BJ (cell line): Measurements from ENCODE around the gene MORC1. TPM values are rescaled to one million over a fixed set of nuclear protein-coding genes. Genes with fewer than 3 reads are reported as not detected.

Experiments
- CTCF ChIA-PET: fragments of 350-600 bp; formaldehyde crosslinking; extraction: SDS; loops from one replicate; lab custom pipeline; 2021; ENCODE audit warnings: antibody characterized with exemption, inconsistent platforms; lab: Yijun Ruan, JAX
- POLR2A ChIA-PET: fragments of 300-600 bp; sonication (Branson Sonifier 250); formaldehyde crosslinking; extraction: SDS; loops from one replicate; lab custom pipeline; 2021; ENCODE audit warnings: antibody characterized with exemption; lab: Charles Lee
- DNase-seq: peaks from one replicate; pipeline ENCODE4 v3.0.0-alpha.2; 2011; ENCODE audit warnings: low read depth
- H3K27me3 ChIP-seq: 2 replicates; pipeline ENCODE4 v1.6.0; 2011; ENCODE audit warnings: low read length; ENCODE audit not compliant: control insufficient read depth, insufficient read depth
- H3K36me3 ChIP-seq: 2 replicates; pipeline ENCODE4 v1.5.1; 2011; ENCODE audit warnings: low read length; ENCODE audit not compliant: control insufficient read depth, insufficient read depth
- H3K4me3 ChIP-seq: 2 replicates; pipeline ENCODE4 v1.5.1; 2011; ENCODE audit warnings: low read depth, mild to moderate bottlenecking, control low read depth, low read length
- polyA plus RNA-seq: library from polyadenylated mRNA; depleted of rRNA; stranded (reverse); fragments of >200 nt; gene quantifications from 2 replicates; pipeline ENCODE4 v1.2.3, GENCODE V29; 2011
- TF ChIP-seq, protein P1 (sequence below): IDR thresholded peaks from 2 replicates; pipeline ENCODE4 v1.5.1; 2011; ENCODE audit warnings: low read depth, mild to moderate bottlenecking, control low read depth, inconsistent platforms, low read length, moderate library complexity; ENCODE audit not compliant: insufficient read depth

Gene MORC1
- polyA plus RNA-seq, 1 experiment = not detected

GRCh38 chr3:109045271-109046040 lies 72.5 kb downstream of the MORC1 start:
- CTCF ChIA-PET = no interaction called here
- no peaks in the 10 kb centered on the region for H3K27me3 ChIP-seq
- no peak overlapping the region for H3K4me3 ChIP-seq
- H3K36me3 ChIP-seq = no peaks in the 10 kb centered on the region
- DNase-seq = no peak
- POLR2A ChIA-PET = no interaction called here
- TF ChIP-seq, protein P1, sequence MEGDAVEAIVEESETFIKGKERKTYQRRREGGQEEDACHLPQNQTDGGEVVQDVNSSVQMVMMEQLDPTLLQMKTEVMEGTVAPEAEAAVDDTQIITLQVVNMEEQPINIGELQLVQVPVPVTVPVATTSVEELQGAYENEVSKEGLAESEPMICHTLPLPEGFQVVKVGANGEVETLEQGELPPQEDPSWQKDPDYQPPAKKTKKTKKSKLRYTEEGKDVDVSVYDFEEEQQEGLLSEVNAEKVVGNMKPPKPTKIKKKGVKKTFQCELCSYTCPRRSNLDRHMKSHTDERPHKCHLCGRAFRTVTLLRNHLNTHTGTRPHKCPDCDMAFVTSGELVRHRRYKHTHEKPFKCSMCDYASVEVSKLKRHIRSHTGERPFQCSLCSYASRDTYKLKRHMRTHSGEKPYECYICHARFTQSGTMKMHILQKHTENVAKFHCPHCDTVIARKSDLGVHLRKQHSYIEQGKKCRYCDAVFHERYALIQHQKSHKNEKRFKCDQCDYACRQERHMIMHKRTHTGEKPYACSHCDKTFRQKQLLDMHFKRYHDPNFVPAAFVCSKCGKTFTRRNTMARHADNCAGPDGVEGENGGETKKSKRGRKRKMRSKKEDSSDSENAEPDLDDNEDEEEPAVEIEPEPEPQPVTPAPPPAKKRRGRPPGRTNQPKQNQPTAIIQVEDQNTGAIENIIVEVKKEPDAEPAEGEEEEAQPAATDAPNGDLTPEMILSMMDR = no peak

DNA sequence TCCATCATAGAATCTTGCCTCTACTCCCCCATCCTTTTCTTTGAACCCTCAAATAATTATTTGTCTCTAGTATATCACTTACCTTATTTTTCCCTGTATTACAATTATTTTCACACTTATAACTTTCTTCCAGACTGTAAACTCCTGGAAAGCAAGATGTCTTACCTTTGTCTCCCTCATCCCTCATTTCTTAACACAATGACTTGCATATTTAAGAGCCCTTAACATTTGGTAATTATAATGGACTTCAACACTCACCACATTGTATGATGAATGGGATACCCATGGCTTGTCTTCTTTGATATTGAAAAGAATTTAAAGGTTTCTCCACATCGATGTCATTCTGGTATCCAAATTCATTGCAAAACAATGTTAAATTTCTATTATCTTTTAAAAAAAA lies 82.9 kb downstream of the MORC1 start:
- Histone ChIP-seq H3K27me3 (no peaks in the 10 kb centered on the region), H3K36me3 (no peaks in the 10 kb centered on the region), H3K4me3 (no peak overlapping the region)
- POLR2A ChIA-PET = no interaction called here
- TF ChIP-seq, protein P1 = no peak
- CTCF ChIA-PET = no interaction called here
- DNase-seq = no peak

DNA sequence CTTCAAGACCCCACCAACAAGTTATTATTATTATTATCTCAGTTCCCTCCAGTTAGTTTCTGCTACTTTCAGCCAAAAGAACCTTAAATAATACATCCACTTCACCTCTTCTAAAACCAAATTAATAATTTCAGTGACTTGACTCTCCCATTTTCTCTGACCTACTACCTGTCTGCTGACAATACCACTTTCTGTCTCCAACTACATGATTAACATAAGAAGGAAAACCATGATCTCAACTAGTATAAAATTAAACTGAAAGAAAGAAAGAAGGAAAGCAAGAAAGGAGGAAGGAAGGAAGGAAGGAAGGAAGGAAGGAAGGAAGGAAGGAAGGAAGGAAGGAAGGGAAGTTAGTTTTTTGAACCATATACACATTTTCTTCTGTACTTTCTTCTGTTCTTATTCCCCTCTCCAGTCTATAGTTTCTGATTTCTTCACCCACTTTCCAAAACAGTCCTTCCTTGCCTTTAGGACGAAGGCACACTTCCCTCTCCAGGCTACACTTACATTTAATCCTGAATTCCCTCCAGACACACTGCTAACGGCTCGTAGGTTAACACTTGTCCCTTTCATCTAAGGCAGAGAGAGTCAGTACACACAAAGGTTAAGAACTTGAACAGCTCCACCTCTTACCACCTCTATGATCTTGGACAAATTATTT lies 84.8 kb downstream of the MORC1 start:
- Histone ChIP-seq H3K27me3 (no peaks in the 10 kb centered on the region), H3K4me3 (no peak overlapping the region), H3K36me3 (no peaks in the 10 kb centered on the region)
- ChIA-PET POLR2A (no interaction called here), CTCF (interaction anchor here (0.9 kb wide), 1 partner anchor 9 kb away, joined by 3 read pairs; no protein-coding TSS in a partner anchor)
- TF ChIP-seq, protein P1 = no peak
- no peak for DNase-seq

DNA sequence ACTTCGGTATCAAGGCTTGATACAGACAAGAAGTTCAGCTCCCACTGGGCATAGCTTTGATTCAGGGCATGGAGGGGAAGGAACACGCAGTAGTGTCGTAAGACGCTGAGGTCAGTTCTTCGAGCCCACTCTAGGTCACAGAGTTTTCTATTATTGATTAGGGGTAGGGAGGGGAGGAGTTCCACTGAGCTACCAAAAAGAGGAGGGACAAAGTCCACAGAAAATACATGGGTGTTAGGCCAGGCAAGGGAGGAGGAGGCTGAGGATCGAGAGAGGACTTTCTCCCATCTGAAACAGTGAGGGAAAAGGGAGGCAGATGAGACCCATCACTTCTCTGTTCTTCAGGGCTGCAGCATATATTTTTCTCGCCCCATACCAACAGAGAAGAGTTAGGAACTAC lies 89.2 kb downstream of the MORC1 start:
- no peak overlapping the region for H3K4me3 ChIP-seq
- TF ChIP-seq, protein P1 = no peak
- H3K36me3 ChIP-seq = no peaks in the 10 kb centered on the region
- ChIA-PET CTCF (no interaction called here), POLR2A (no interaction called here)
- no peaks in the 10 kb centered on the region for H3K27me3 ChIP-seq
- no peak for DNase-seq

DNA sequence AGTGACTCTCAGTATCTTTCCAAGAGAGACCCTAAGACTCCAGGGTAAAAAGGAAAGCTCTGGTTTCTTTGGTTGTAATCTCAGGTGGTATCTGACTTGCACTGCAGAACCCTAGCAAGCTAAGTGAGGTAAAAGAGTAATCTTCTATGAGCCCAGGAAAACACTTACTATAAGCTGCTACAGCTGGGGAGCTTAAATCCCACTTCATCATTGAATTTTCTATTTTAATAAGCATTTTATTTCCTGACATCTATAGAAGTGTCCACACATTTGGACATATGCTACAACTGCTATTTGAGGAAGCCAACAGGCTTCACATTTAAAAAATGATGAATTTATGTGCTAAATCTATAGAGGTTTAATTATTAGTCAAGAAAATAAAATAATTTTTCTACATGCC lies 91.1 kb downstream of the MORC1 start:
- TF ChIP-seq, protein P1 = no peak
- CTCF ChIA-PET = no interaction called here
- no peaks in the 10 kb centered on the region for H3K27me3 ChIP-seq
- no peaks in the 10 kb centered on the region for H3K36me3 ChIP-seq
- no peak for DNase-seq
- H3K4me3 ChIP-seq = no peak overlapping the region
- POLR2A ChIA-PET = no interaction called here
